HG03575 (cell line): ENCODE measurements around the gene HSPB9.

ENCODE experiments used
- ATAC-seq: cut with Tn5 transposase; IDR thresholded peaks from one replicate; pipeline ENCODE4 v1.9.1; 2021; ENCODE audit not compliant: unreplicated experiment, insufficient number of reproducible peaks, low FRiP score; ENCODE audit errors: extremely low read depth

HSPB9 gene

GRCh38 chr17:42122371-42123303, at the start of gene HSPB9:
Gene HSPB9 (plus strand): TSS chr17:42122804. CDS start chr17:42122851, 47 bp downstream.
- ATAC-seq: no peak

GRCh38 chr17:42075789-42076188, 46.8 kb upstream of the HSPB9 start:
- no peak for ATAC-seq

GRCh38 chr17:42076797-42077559, 45.6 kb upstream of the HSPB9 start:
- no peak for ATAC-seq

GRCh38 chr17:42077755-42078154, 44.8 kb upstream of the HSPB9 start:
- ATAC-seq: no peak

GRCh38 chr17:42078396-42079043, 44.1 kb upstream of the HSPB9 start:
- ATAC-seq: no peak

GRCh38 chr17:42079541-42079940, 43.1 kb upstream of the HSPB9 start:
- ATAC-seq: no peak

- no peak for ATAC-seq
Observed at GRCh38 chr17:42081516-42082129, 41.0 kb upstream of the HSPB9 start.

- ATAC-seq: no peak
Observed at GRCh38 chr17:42087042-42087701, 35.4 kb upstream of the HSPB9 start.

GRCh38 chr17:42087736-42088705, 34.6 kb upstream of the HSPB9 start:
- no peak for ATAC-seq

- ATAC-seq: no peak
Observed at GRCh38 chr17:42088736-42089135, 33.9 kb upstream of the HSPB9 start.

- no peak for ATAC-seq
Observed at GRCh38 chr17:42090964-42091790, 31.4 kb upstream of the HSPB9 start.

GRCh38 chr17:42092939-42093338, 29.7 kb upstream of the HSPB9 start:
- no peak for ATAC-seq

GRCh38 chr17:42094375-42095069, 28.1 kb upstream of the HSPB9 start:
- no peak for ATAC-seq

- no peak for ATAC-seq
Observed at GRCh38 chr17:42096360-42097111, 26.1 kb upstream of the HSPB9 start.
